Measurements from ENCODE around the gene KLC3.

The KLC3 gene

GRCh38 chr19:45349430-45349941, 8.9 kb downstream of the KLC3 start:
- DNase-seq, result no peak

- DNase-seq, result no peak
These were observed 10.0 kb downstream of the KLC3 start for GRCh38 chr19:45350477-45351058.

- no peak for DNase-seq
These were observed 10.9 kb downstream of the KLC3 start for GRCh38 chr19:45351401-45351952.

GRCh38 chr19:45352062-45352461, 11.5 kb downstream of the KLC3 start:
- no peak for DNase-seq

- no peak for DNase-seq
These were observed 11.9 kb downstream of the KLC3 start for GRCh38 chr19:45352471-45352870.

- no peak for DNase-seq
These were observed 12.6 kb downstream of the KLC3 start for GRCh38 chr19:45352914-45353796.

- no peak for DNase-seq
These were observed 13.8 kb downstream of the KLC3 start for GRCh38 chr19:45354241-45354842.

GRCh38 chr19:45355402-45355801, 14.9 kb downstream of the KLC3 start:
- DNase-seq, result no peak

- DNase-seq, result no peak
These were observed 15.4 kb downstream of the KLC3 start for GRCh38 chr19:45355910-45356309.

GRCh38 chr19:45356760-45357444, 16.4 kb downstream of the KLC3 start:
- DNase-seq, result no peak

GRCh38 chr19:45357445-45357783, 16.9 kb downstream of the KLC3 start:
- no peak for DNase-seq

GRCh38 chr19:45358213-45358792, 17.8 kb downstream of the KLC3 start:
- DNase-seq, result no peak

- DNase-seq, result no peak
These were observed 21.1 kb downstream of the KLC3 start for GRCh38 chr19:45361608-45362007.

- DNase-seq, result no peak
These were observed 21.7 kb downstream of the KLC3 start for GRCh38 chr19:45362291-45362690.

GRCh38 chr19:45363861-45364459, 23.4 kb downstream of the KLC3 start:
- no peak for DNase-seq

GRCh38 chr19:45364696-45365095, 24.1 kb downstream of the KLC3 start:
- DNase-seq, result no peak

GRCh38 chr19:45368127-45368526, 27.6 kb downstream of the KLC3 start:
- no peak for DNase-seq

GRCh38 chr19:45368737-45369340, 28.3 kb downstream of the KLC3 start:
- no peak for DNase-seq

- peak; percentile 100 for DNase-seq
These were observed 30.1 kb downstream of the KLC3 start, which contains the start of gene ERCC2 for GRCh38 chr19:45370410-45371204. TSS of gene ERCC2 (minus strand) at chr19:45370573. CDS start at chr19:45370540, 33 bp downstream.

- DNase-seq, result no peak
These were observed 35.6 kb downstream of the KLC3 start for GRCh38 chr19:45376045-45376724.

All from activated CD4-positive, alpha-beta T cell treated with anti-CD3 and anti-CD28 coated beads, Interleukin-2, amount 50 U/mL, for 4 hours (primary cell).